NCI-H510A treated with DMSO at 0.1 percent for 48 hours (cell line): Measurements from ENCODE around the gene NLRC3.
"Not testable (repeated sequence)": the region's sequence is repeated elsewhere in the genome, so short reads cannot be mapped to it uniquely, and the experiment has no call there.

Experiments
- DNase-seq: peaks from one replicate; lab custom pipeline; 2025; lab: John Stamatoyannopoulos, UW

Gene NLRC3

GRCh38 chr16:3513892-3514583 lies 63.2 kb downstream of the NLRC3 start:
- DNase-seq, result peak; percentile 48

DNA sequence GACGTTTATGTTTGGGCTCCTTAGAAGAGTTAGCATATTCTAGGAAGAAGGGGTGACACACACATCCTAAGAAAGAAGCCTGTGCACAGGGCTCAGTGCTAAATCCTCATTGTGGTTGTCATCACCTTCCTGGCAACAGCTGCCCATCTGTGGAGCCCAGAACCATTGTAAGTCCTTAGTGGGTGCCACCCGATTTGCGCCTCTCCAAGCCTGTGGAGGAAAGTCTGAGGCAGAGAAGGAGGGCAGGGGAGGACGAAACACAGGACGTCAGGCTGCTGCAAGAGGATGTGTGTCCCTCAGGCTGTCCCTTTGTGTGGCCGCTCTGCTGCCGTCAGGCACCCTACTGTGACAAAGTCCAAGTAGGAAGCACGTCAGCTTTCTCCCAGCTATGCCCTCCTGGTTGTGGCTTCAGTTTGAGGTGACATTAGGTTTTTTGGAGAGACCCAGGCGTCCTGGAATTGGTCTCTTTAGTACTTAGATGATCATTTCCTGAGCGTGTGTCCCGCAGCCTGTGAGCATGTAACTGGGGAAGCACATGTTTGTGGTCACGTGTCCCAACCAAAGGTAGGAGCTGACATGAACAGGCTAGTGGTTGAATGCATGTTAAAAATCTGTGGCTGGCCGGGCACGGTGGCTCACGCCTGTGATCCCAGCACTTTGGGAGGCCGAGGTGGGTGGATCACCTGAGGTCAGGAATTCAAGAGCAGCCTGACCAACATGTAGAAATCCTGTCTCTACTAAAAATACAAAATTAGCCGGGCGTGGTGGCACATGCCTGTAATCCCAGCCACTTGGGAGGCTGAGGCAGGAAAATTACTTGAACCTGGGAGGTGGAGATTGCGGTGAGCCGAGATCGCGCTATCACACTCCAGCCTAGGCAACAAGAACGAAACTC lies 65.7 kb downstream of the NLRC3 start:
- DNase-seq, result no peak

DNA sequence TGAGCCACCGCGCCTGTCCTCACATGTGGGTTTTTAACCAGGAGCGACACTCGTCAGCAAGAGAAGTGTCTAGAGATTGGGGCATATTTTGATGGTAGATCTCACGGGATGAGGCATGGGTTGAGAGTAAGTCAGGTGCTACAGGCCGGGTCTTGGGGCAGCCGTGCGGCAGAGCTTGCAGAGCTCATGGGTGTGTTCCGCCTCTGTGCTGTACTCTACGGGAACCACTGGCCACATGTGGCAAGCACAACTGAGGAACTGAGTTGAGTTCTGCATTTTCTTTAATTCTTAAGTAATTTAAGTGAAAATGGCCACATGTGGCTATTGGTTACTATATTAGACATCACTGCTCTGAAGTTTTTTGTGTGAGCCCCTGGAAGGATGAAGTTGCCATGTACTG lies 66.8 kb downstream of the NLRC3 start:
- DNase-seq, result no peak

DNA sequence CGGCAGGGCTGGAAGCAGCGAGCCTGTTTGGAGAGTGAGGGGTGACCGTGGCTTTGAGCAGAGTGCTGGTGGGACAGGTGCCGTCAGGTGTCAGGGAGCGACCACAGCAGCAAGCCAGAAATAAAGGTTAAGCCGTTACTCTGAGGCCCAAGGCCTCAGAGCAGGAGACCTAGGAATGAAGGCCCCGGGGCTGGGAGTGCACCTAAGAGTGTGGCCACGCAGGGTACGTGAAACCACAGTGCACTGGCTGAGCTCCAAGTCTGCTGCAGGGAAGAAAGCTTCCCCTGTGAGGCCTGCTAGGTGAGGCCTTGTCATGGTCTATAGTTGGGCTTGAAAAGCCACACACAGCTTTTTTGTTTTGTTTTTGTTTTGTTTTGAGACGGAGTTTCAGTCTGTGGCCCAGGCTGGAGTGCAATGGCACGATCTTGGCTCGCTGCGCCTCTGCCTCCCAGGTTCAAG lies 67.7 kb downstream of the NLRC3 start:
- DNase-seq, result no peak

DNA sequence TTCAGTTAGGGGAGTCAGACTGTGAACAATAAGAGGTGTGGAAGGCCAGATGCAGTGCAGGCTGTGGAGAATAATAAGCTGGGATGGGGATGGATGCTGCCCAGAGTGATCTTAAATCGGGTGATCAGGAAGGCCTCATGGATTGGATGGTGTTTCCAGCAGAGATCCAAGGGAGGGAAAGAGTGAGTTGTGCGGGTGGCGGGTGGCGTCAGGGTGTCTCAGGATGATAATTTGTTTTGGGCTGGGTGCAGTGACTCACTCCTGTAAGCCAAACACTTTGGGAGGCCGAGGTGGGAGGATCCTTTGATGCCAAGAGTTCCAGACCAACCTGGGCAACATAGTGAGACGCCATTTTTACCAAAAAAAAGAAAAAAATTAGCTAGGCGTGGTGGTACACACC lies 68.5 kb downstream of the NLRC3 start:
- no peak for DNase-seq

- DNase-seq, result no peak
Observed at GRCh38 chr16:3503523-3503922, 73.7 kb downstream of the NLRC3 start.

DNA sequence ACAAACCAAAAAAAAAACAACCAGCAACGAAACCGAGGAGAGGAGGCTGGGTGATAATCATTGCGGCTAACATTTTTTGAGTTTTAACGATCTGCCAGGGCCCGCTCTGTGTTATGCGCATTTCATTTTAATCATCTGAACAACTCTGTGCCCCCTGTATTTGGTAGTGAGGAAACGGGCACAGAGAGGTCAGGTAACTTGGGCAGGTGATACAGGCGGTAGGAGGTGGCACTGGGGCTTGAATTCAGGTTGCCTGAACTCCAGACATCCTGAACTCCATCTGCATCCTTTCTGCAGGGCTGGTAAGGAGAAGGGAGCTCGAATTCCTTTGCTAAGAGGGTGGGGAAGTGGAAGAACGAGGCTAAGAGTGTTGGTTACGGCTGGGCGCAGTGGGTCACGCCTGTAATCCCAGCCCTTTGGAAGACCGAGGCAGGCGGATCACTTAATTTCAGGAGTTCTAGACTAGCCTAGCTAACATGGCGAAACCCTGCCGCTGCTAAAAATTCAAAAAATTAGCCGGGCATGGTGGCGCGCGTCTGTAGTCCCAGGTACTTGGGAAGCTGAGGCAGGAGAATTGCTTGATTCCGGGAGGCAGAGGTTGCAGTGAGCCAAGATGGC lies 75.3 kb downstream of the NLRC3 start:
- DNase-seq, result peak; percentile 9

DNA sequence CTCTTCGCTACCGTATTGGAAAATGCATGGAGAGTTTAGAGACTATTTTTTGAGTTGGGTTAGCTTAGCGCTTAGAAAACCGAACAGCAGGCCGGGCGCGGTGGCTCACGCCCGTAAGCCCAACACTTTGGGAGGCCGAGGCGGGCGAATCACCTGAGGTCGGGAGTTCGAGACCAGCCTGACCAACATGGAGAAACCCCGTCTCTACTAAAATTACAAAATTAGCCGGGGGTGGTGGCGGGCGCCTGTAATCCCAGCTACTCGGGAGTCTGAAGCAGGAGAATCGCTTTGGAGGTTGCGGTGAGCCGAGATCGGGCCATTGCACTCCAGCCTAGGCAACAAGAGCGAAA lies 75.8 kb downstream of the NLRC3 start:
- not testable (repeated sequence) for DNase-seq

DNA sequence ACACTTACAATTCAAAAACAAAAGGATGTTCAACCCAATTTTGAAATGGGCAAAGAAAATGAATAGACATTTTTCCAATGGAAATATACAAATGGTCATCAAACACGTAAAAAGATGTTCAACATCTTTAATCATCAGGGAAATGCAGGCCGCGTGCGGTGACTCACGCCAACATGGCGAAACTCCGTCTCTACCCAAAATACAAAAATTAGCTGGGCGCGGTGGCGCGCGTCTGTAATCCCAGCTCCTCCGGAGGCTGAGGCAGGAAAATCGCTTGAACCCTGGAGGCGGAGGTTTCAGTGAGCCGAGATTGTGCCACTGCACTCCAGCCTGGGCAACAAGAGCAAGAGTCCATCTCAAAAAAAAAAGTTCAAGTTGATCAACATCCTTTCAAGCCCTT lies 78.2 kb downstream of the NLRC3 start:
- no peak for DNase-seq

DNA sequence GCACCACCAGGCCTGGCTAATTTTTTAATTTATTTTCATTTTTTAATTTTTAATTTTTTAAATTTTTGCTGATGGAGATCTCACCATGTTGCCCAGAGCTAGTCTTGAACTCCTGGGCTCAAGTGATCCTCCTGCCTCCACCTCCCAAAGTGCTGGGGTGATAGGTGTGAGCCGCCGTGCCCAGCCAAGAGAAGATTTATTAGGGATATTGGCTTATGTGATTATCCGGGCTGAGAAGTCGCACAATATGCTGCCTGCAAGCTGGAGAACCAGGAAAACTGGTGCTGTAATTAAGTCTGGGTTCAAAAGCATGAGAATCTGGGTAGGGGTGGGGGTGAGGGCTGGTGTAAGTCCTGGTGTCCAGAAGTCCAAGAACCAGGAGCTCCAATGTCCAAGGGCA lies 79.4 kb downstream of the NLRC3 start:
- no peak for DNase-seq

GRCh38 chr16:3496386-3496785 lies 80.8 kb downstream of the NLRC3 start:
- no peak for DNase-seq

DNA sequence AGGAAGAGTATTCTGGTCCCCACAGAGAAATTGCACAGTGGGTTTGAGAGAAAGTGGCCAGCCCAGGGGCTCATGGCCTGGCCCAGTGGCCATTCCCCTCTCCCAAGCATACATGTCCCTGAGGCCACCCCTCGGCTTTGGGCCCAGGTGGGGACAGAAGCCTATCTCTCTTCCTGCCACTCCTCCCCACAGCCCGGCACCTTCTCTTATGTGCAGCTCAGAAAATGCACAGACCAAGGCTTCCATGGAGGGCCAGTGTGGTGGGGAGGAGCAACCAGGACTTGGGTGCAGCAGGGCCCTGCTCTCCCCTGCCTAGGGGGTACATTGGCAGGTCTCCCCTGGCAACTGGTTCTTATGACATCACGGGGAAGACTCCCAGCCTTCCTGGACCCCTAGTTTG lies 82.0 kb downstream of the NLRC3 start, which contains the start of gene C16orf90:
Gene C16orf90, minus strand, starts transcription at position 314 of the 400 bp plus-strand sequence. Its CDS starts 68 bp downstream, at position 246.
- DNase-seq, result no peak

- DNase-seq, result no peak
Observed at GRCh38 chr16:3494386-3494973, 82.7 kb downstream of the NLRC3 start.

GRCh38 chr16:3492356-3492755 lies 84.8 kb downstream of the NLRC3 start:
- DNase-seq, result no peak

- no peak for DNase-seq
Observed at GRCh38 chr16:3490911-3491629, 86.1 kb downstream of the NLRC3 start.
